Left colon (tissue), 2 donors: ENCODE measurements around the gene FAM3B. TPM values are rescaled to one million over a fixed set of nuclear protein-coding genes. Genes with fewer than 3 reads are reported as not detected.

Experiments
- ATAC-seq: fragments of 200-7000 bp; cut with Tn5 transposase; one replicate; pipeline ENCODE4 v1.9.1; 2020; ENCODE audit warnings: mild to moderate bottlenecking, moderate library complexity
- DNase-seq, 2 donors: peaks; one replicate each; pipeline ENCODE4 v3.0.0-alpha.2; 2020
- intact Hi-C, 2 donors: fragments of 100-400 bp; cut with DNase I in 1 of 2; cut with micrococcal nuclease in 1 of 2; formaldehyde crosslinking; loops; one replicate each; pipeline versions ENCODE4 v1.11.2 to v1.14.0; 2022; cut with DNase I, micrococcal nuclease
- total RNA-seq, 2 donors: library from RNA; stranded (reverse); fragmentation: NEBNext Ultra II Directional; extraction: Animal tissue kit (Norgen Biotek cat#: 25700); gene quantifications; one replicate each; pipeline ENCODE4 v1.2.1, GENCODE V29; 2021
- donor health status: DM: no; HTN: no; CAD: no.
- donor health status: DM: yes; HTN: yes; CAD: no.

FAM3B gene
- total RNA-seq, 2 donors from 2014 or later, result 0.98 to 1.2 TPM

DNA sequence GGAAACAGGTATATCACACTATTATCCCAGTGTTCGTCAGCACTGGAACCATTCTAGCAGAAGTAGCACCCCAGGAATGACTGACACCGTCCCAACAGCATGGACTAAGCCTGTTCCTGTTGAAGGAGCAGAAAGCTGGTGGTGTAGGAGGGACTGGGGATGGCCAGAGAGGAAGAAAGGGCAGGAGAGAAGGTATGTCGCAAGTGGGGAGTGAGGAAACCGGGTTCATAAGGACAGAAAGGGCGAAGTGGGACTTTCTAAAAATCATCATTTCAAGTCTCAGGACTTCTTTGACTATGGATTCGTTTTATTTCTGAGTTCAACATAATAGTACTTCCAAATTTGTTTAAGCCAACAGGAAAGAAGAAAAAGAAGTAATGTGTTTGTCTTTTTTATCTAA is 89.7 kb downstream of the FAM3B start:
- DNase-seq (no peak), ATAC-seq (no peak)
- intact Hi-C loops, result no loop called here

Other genes starting within 250 kb of the FAM3B start
- 10 to 100 TPM; 59.3 to 65.1 TPM for gene BACE2, start 148.6 kb upstream of the FAM3B start, total RNA-seq
- 1 to 10 TPM; 3.8 TPM for gene MX2, start 45.2 kb downstream of the FAM3B start, total RNA-seq
- gene MX1, start 109.4 kb downstream of the FAM3B start, total RNA-seq, result 10 to 100 TPM; 36.4 to 91.7 TPM
- 100 to 1,000 TPM; 471 to 667 TPM for gene TMPRSS2, start 191.4 kb downstream of the FAM3B start, total RNA-seq